ENCODE results near the gene TDRD12.

Gene TDRD12

DNA sequence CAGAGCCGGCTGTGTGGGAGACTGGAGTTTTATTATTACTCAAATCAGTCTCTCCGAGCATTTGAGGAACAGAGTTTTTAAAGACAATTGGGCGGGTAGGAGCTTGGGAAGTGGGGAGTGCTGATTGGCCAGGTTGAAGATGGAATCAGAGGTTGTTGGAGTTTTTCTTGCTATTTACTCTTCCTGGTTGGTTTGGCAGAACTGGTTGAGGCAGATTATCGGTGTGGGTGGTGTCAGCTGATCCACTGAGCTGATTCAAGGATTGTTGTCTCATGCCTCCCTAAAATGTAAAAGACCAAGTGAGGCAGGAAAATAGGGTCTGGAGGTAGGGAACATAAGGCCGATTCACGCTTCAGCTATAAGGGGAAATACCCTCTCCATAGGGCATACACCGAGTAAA lies 1.3 kb upstream of the TDRD12 start:
- Histone ChIP-seq H3K4me3 (ENCODE audit: low read depth, low read length) (no peak overlapping the region), H3K36me3 (peaks cover 4% of the 10 kb centered on the region; the same call in 1 of the 2 replicates), H3K27ac (no peak overlapping the region), H3K27me3 (ENCODE audit: insufficient read depth, low read depth, severe bottlenecking) (no peaks in the 10 kb centered on the region), H3K9me3 (ENCODE audit: severe bottlenecking) (no peaks in the 10 kb centered on the region)
- no peak for DNase-seq
- TF ChIP-seq, protein P1, sequence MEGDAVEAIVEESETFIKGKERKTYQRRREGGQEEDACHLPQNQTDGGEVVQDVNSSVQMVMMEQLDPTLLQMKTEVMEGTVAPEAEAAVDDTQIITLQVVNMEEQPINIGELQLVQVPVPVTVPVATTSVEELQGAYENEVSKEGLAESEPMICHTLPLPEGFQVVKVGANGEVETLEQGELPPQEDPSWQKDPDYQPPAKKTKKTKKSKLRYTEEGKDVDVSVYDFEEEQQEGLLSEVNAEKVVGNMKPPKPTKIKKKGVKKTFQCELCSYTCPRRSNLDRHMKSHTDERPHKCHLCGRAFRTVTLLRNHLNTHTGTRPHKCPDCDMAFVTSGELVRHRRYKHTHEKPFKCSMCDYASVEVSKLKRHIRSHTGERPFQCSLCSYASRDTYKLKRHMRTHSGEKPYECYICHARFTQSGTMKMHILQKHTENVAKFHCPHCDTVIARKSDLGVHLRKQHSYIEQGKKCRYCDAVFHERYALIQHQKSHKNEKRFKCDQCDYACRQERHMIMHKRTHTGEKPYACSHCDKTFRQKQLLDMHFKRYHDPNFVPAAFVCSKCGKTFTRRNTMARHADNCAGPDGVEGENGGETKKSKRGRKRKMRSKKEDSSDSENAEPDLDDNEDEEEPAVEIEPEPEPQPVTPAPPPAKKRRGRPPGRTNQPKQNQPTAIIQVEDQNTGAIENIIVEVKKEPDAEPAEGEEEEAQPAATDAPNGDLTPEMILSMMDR (IDR thresholded peaks at IDR 0.05; ENCODE audit: low read depth, low read length), result no peak

DNA sequence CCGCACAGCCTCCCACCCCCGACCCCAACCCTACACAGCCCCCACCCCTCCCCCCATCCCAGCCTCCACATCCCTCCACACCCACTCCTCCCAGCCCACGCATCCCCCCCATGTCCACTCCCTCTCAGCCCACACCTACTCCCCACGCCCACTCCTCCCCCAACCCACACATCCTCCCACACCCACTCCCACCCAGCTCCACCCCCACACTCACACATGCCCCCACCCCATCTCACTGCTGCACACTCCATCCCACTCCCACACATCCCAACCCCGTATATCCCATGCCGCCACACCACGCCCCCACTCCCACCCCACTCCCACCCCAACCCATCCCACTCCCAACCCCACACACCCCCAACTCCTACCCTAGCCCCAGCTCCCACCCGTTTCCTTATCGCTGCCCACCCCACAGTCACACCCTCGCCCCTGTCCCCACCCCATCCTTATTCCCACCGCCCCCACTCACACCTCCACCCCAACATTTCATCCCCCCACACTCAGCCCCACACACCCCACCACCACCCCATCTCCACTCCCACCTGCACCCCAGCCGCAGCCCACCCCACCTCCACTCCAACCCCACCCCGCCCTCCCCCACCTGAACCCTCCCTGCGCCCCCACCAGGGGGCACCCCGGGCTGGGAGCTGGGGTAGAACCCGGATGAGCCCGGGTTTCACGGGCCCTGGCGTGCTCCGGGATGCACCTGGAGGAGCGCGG lies 809 bp downstream of the TDRD12 start:
- no peak overlapping the region for H3K27ac ChIP-seq
- no peak overlapping the region for H3K4me3 ChIP-seq (ENCODE audit: low read depth, low read length)
- H3K36me3 ChIP-seq, result no peaks in the 10 kb centered on the region
- peaks cover under 1% of the 10 kb centered on the region for H3K9me3 ChIP-seq (ENCODE audit: severe bottlenecking)
- DNase-seq, result no peak
- TF ChIP-seq, protein P1 (IDR thresholded peaks at IDR 0.05; ENCODE audit: low read depth, low read length), result no peak
- no peaks in the 10 kb centered on the region for H3K27me3 ChIP-seq (ENCODE audit: insufficient read depth, low read depth, severe bottlenecking)

DNA sequence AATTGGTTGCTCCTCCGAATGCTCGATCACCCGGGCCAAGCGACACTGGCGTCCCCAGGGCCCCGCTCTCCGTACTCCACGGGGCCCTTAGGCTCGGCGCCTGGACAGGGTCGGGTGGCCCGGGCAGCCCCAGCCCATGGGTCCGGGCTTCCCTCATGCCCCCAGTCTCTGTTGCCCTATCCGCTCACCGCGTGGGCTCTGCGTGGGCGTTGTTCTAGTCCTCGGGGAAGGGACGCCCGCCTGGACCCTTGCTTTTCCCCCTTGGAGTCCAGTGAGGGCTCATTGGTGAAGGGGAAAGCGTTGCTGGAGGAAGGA lies 1.3 kb downstream of the TDRD12 start:
- H3K9me3 ChIP-seq (ENCODE audit: severe bottlenecking), result peaks cover 3% of the 10 kb centered on the region
- no peak overlapping the region for H3K27ac ChIP-seq
- no peaks in the 10 kb centered on the region for H3K36me3 ChIP-seq
- no peaks in the 10 kb centered on the region for H3K27me3 ChIP-seq (ENCODE audit: insufficient read depth, low read depth, severe bottlenecking)
- no peak for DNase-seq
- TF ChIP-seq, protein P1 (IDR thresholded peaks at IDR 0.05; ENCODE audit: low read depth, low read length), result no peak
- no peak overlapping the region for H3K4me3 ChIP-seq (ENCODE audit: low read depth, low read length)

DNA sequence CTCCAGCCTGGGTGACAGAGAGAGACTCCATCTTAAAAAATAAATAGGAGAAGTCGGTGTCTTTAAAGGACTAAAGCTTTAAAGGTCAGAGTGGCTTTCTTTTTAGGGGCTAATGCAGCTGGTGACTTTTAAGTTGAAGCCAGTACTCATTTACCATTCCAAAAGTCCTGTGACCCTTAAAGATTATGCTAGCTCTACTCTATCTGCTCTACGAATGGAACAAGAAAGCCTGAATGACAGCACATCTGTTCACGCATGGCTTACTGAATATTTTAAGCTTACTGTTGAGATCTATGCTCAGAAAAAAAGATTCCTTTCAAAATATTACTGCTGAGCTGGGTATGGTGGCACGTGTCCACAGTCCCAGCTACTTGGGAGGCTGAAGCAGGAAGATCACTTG lies 16.4 kb downstream of the TDRD12 start:
- Histone ChIP-seq H3K27ac (no peak overlapping the region), H3K9me3 (ENCODE audit: severe bottlenecking) (no peaks in the 10 kb centered on the region), H3K4me3 (ENCODE audit: low read depth, low read length) (no peak overlapping the region), H3K36me3 (no peaks in the 10 kb centered on the region), H3K27me3 (ENCODE audit: insufficient read depth, low read depth, severe bottlenecking) (no peaks in the 10 kb centered on the region)
- TF ChIP-seq, protein P1 (IDR thresholded peaks at IDR 0.05; ENCODE audit: low read depth, low read length), result no peak
- DNase-seq, result no peak

DNA sequence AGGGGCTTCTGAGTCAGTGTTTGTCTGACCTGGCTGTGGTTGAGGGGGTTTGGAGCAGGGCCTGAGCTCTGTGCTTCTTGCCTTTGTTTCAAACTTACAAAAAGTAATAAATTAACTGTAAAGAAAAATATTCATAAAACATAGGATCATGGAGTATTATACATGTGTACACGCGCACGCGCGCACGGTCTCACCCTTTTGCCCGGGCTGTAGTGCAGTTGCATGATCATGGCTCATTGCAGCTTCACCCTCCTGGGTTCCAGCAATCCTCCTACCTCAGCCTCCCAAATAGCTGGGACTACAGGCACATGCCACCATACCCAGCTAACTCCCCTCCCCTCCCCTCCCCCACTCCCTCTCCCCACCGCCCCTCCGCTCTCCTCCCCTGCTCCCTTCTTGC lies 23.5 kb downstream of the TDRD12 start:
- Histone ChIP-seq H3K27ac (no peak overlapping the region), H3K27me3 (ENCODE audit: insufficient read depth, low read depth, severe bottlenecking) (no peaks in the 10 kb centered on the region), H3K9me3 (ENCODE audit: severe bottlenecking) (no peaks in the 10 kb centered on the region), H3K36me3 (no peaks in the 10 kb centered on the region), H3K4me3 (ENCODE audit: low read depth, low read length) (no peak overlapping the region)
- TF ChIP-seq, protein P1 (IDR thresholded peaks at IDR 0.05; ENCODE audit: low read depth, low read length), result no peak
- DNase-seq, result no peak

DNA sequence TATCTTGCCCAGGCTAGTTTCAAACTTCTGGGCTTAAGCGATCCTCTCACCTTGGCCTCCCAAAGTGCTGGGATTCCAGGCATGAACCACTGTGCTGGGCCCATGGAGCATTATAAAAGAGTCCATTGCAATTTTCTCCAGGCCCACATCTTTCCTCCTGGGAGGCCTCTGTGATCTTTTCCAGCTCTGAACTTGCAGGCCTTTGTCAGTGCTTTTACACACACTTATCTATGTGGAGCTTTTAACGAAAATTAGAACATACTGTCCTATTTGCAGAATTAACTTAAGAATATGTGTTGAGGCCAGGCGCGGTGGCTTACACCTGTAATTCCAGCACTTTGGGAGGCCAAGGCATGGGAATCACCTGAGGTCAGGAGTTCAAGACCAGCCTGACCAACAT lies 23.9 kb downstream of the TDRD12 start:
- TF ChIP-seq, protein P1 (IDR thresholded peaks at IDR 0.05; ENCODE audit: low read depth, low read length), result no peak
- Histone ChIP-seq H3K9me3 (ENCODE audit: severe bottlenecking) (no peaks in the 10 kb centered on the region), H3K27me3 (ENCODE audit: insufficient read depth, low read depth, severe bottlenecking) (no peaks in the 10 kb centered on the region), H3K36me3 (no peaks in the 10 kb centered on the region), H3K4me3 (ENCODE audit: low read depth, low read length) (no peak overlapping the region), H3K27ac (no peak overlapping the region)
- DNase-seq, result no peak

Data from WERI-Rb-1 (cell line).